GM21786 (cell line): ENCODE measurements around the gene EPHB2.
"Not testable (repeated sequence)": the region's sequence is repeated elsewhere in the genome, so short reads cannot be mapped to it uniquely, and the experiment has no call there.

Experiments used
- ATAC-seq: cut with Tn5 transposase; IDR thresholded peaks from one replicate; pipeline ENCODE4 v1.9.1; 2021; ENCODE audit not compliant: unreplicated experiment

Gene EPHB2

GRCh38 chr1:22710701-22711049, at the start of gene EPHB2:
Gene EPHB2 (plus strand): TSS chr1:22710839. CDS start chr1:22710983, 144 bp downstream.
- no peak for ATAC-seq

GRCh38 chr1:22661880-22662279, 48.8 kb upstream of the EPHB2 start:
- no peak for ATAC-seq

- no peak for ATAC-seq
Measured at GRCh38 chr1:22662318-22662717, 48.3 kb upstream of the EPHB2 start.

GRCh38 chr1:22662986-22663408, 47.6 kb upstream of the EPHB2 start:
- ATAC-seq: no peak

GRCh38 chr1:22665752-22666151, 44.9 kb upstream of the EPHB2 start:
- no peak for ATAC-seq

GRCh38 chr1:22666412-22666811, 44.2 kb upstream of the EPHB2 start:
- ATAC-seq: no peak

GRCh38 chr1:22668840-22669239, 41.8 kb upstream of the EPHB2 start:
- not testable (repeated sequence) for ATAC-seq

- ATAC-seq: no peak
Measured at GRCh38 chr1:22670352-22670975, 40.2 kb upstream of the EPHB2 start.

- ATAC-seq: no peak
Measured at GRCh38 chr1:22671999-22672398, 38.6 kb upstream of the EPHB2 start.

- no peak for ATAC-seq
Measured at GRCh38 chr1:22673486-22674409, 36.9 kb upstream of the EPHB2 start.

GRCh38 chr1:22674410-22674749, 36.3 kb upstream of the EPHB2 start:
- ATAC-seq: no peak

- ATAC-seq: not testable (repeated sequence)
Measured at GRCh38 chr1:22676151-22676550, 34.5 kb upstream of the EPHB2 start.

- ATAC-seq: no peak
Measured at GRCh38 chr1:22676916-22677583, 33.6 kb upstream of the EPHB2 start.

- no peak for ATAC-seq
Measured at GRCh38 chr1:22677931-22678896, 32.4 kb upstream of the EPHB2 start.

GRCh38 chr1:22680726-22681125, 29.9 kb upstream of the EPHB2 start:
- ATAC-seq: no peak

GRCh38 chr1:22681556-22682276, 28.9 kb upstream of the EPHB2 start:
- ATAC-seq: no peak

GRCh38 chr1:22683547-22683946, 27.1 kb upstream of the EPHB2 start:
- no peak for ATAC-seq

- ATAC-seq: no peak
Measured at GRCh38 chr1:22685591-22686059, 25.0 kb upstream of the EPHB2 start.

GRCh38 chr1:22687191-22687590, 23.4 kb upstream of the EPHB2 start:
- ATAC-seq: no peak

GRCh38 chr1:22688466-22688865, 22.2 kb upstream of the EPHB2 start:
- ATAC-seq: no peak
